HEK293 (cell line): ENCODE measurements around the gene FXYD5.

ENCODE experiments used
- GLIS1 ChIP-seq: fragments of 450-650 bp; formaldehyde crosslinking; IDR thresholded peaks from 2 replicates; pipeline ENCODE4 v1.5.1; 2016; ENCODE audit warnings: missing biosample characterization, missing genetic modification characterization
- HOXC10 ChIP-seq: sonication (generic); formaldehyde crosslinking; IDR thresholded peaks from 2 replicates; pipeline ENCODE4 v1.8.1; 2023; ENCODE audit warnings: mild to moderate bottlenecking, missing genetic modification reagents
- IKZF3 ChIP-seq: fragments of 450-650 bp; IDR thresholded peaks from 2 replicates; pipeline ENCODE4 v1.5.0; 2018; ENCODE audit warnings: missing biosample characterization, mild to moderate bottlenecking, missing genetic modification characterization, moderate library complexity
- MEIS1 ChIP-seq: sonication (generic); formaldehyde crosslinking; IDR thresholded peaks from 2 replicates; pipeline ENCODE4 v1.8.1; 2022; ENCODE audit warnings: missing genetic modification reagents, mild to moderate bottlenecking, borderline replicate concordance
- YY1 ChIP-seq: fragments of 450-650 bp; formaldehyde crosslinking; IDR thresholded peaks from 2 replicates; pipeline ENCODE4 v1.5.1; 2018; ENCODE audit warnings: missing biosample characterization, missing genetic modification characterization
- YY2 ChIP-seq: fragments of 450-650 bp; formaldehyde crosslinking; IDR thresholded peaks from 2 replicates; pipeline ENCODE4 v1.5.1; 2016; ENCODE audit warnings: missing biosample characterization, missing genetic modification characterization
- ZBTB10 ChIP-seq: fragments of 450-650 bp; formaldehyde crosslinking; IDR thresholded peaks from 2 replicates; pipeline ENCODE4 v1.5.1; 2016; ENCODE audit warnings: missing biosample characterization, missing genetic modification characterization
- ZBTB11 ChIP-seq: fragments of 450-650 bp; formaldehyde crosslinking; conservative IDR thresholded peaks from 2 replicates; pipeline ENCODE4 v1.5.1; 2016; ENCODE audit warnings: low read depth, missing biosample characterization, missing genetic modification characterization
- ZBTB44 ChIP-seq: fragments of 450-650 bp; IDR thresholded peaks from 2 replicates; pipeline ENCODE4 v1.5.1; 2018; ENCODE audit warnings: missing biosample characterization, mild to moderate bottlenecking, missing genetic modification characterization
- ZFP41 ChIP-seq: fragments of 450-650 bp; formaldehyde crosslinking; IDR thresholded peaks from 2 replicates; pipeline ENCODE4 v1.5.1; 2016; ENCODE audit warnings: missing biosample characterization, missing genetic modification characterization, borderline replicate concordance
- ZNF10 ChIP-seq: fragments of 450-650 bp; formaldehyde crosslinking; IDR thresholded peaks from 2 replicates; pipeline ENCODE4 v1.5.1; 2017; ENCODE audit warnings: missing biosample characterization, missing genetic modification characterization
- ZNF140 ChIP-seq: fragments of 450-650 bp; formaldehyde crosslinking; IDR thresholded peaks from 2 replicates; pipeline ENCODE4 v1.5.1; 2016; ENCODE audit warnings: missing biosample characterization, missing genetic modification characterization
- ZNF169 ChIP-seq: fragments of 450-650 bp; formaldehyde crosslinking; IDR thresholded peaks from 2 replicates; pipeline ENCODE4 v1.5.1; 2016; ENCODE audit warnings: missing biosample characterization, missing genetic modification characterization
- ZNF184 ChIP-seq: fragments of 450-650 bp; IDR thresholded peaks from 2 replicates; pipeline ENCODE4 v1.5.1; 2018; ENCODE audit warnings: missing biosample characterization, mild to moderate bottlenecking, missing genetic modification characterization
- ZNF223 ChIP-seq: fragments of 450-650 bp; formaldehyde crosslinking; IDR thresholded peaks from 2 replicates; pipeline ENCODE4 v1.5.1; 2016; ENCODE audit warnings: missing biosample characterization, missing genetic modification characterization
- ZNF280C ChIP-seq: fragments of 450-650 bp; formaldehyde crosslinking; IDR thresholded peaks from 2 replicates; pipeline ENCODE4 v1.5.1; 2016; ENCODE audit warnings: missing biosample characterization, missing genetic modification characterization
- ZNF302 ChIP-seq: fragments of 450-650 bp; formaldehyde crosslinking; IDR thresholded peaks from 2 replicates; pipeline ENCODE4 v1.5.1; 2016; ENCODE audit warnings: missing biosample characterization, missing genetic modification characterization, low read depth
- ZNF324 ChIP-seq: fragments of 450-650 bp; formaldehyde crosslinking; IDR thresholded peaks from 2 replicates; pipeline ENCODE4 v1.5.1; 2016; ENCODE audit warnings: missing biosample characterization, missing genetic modification characterization
- ZNF404 ChIP-seq: fragments of 450-650 bp; formaldehyde crosslinking; IDR thresholded peaks from 2 replicates; pipeline ENCODE4 v1.5.1; 2017; ENCODE audit warnings: missing biosample characterization, missing genetic modification characterization
- ZNF449 ChIP-seq: fragments of 450-650 bp; formaldehyde crosslinking; IDR thresholded peaks from 2 replicates; pipeline ENCODE4 v1.5.1; 2017; ENCODE audit warnings: missing biosample characterization, mild to moderate bottlenecking, missing genetic modification characterization, moderate library complexity
- ZNF514 ChIP-seq: fragments of 450-650 bp; formaldehyde crosslinking; IDR thresholded peaks from 2 replicates; pipeline ENCODE4 v1.5.1; 2016; ENCODE audit warnings: missing biosample characterization, missing genetic modification characterization
- ZNF555 ChIP-seq: fragments of 450-650 bp; formaldehyde crosslinking; conservative IDR thresholded peaks from 2 replicates; pipeline ENCODE4 v1.5.1; 2017; ENCODE audit warnings: missing biosample characterization, mild to moderate bottlenecking, missing genetic modification characterization, inconsistent platforms
- ZNF571 ChIP-seq: fragments of 450-650 bp; formaldehyde crosslinking; IDR thresholded peaks from 2 replicates; pipeline ENCODE4 v1.5.0; 2017; ENCODE audit warnings: missing biosample characterization, missing genetic modification characterization
- ZNF621 ChIP-seq: fragments of 450-650 bp; formaldehyde crosslinking; IDR thresholded peaks from 2 replicates; pipeline ENCODE4 v1.5.1; 2017; ENCODE audit warnings: missing biosample characterization, missing genetic modification characterization
- ZNF623 ChIP-seq: fragments of 450-650 bp; formaldehyde crosslinking; IDR thresholded peaks from 2 replicates; pipeline ENCODE4 v1.5.1; 2016; ENCODE audit warnings: missing biosample characterization, missing genetic modification characterization
- ZNF670 ChIP-seq: fragments of 450-650 bp; formaldehyde crosslinking; IDR thresholded peaks from 2 replicates; pipeline ENCODE4 v1.5.1; 2016; ENCODE audit warnings: missing biosample characterization, missing genetic modification characterization, low read depth
- ZNF701 ChIP-seq: fragments of 450-650 bp; formaldehyde crosslinking; IDR thresholded peaks from 2 replicates; pipeline ENCODE4 v1.5.1; 2016; ENCODE audit warnings: missing biosample characterization, missing genetic modification characterization
- ZNF76 ChIP-seq: fragments of 450-650 bp; formaldehyde crosslinking; IDR thresholded peaks from 2 replicates; pipeline ENCODE4; 2016; ENCODE audit warnings: low read depth, missing biosample characterization, missing genetic modification characterization, borderline replicate concordance
- ZNF837 ChIP-seq: fragments of 450-650 bp; formaldehyde crosslinking; IDR thresholded peaks from 2 replicates; pipeline ENCODE4 v1.5.1; 2016; ENCODE audit warnings: missing biosample characterization, missing genetic modification characterization

FXYD5 gene

GRCh38 chr19:35140962-35141836, 13.3 kb upstream of the FXYD5 start (continued):
- TF ChIP-seq ZBTB44 (tag by site-specific recombination) (no peak), ZNF555 (tag by site-specific recombination) (no peak), ZNF223 (tag by site-specific recombination) (peak; percentile 69; the same call in 1 of the 2 replicates), ZFP41 (no peak), ZNF514 (peak; percentile 72; the same call in 1 of the 2 replicates), IKZF3 (tag by site-specific recombination) (0 out of 2 replicates have a peak, but pooled peaks have one; percentile 8), ZNF324 (peak; percentile 71; the same call in 1 of the 2 replicates), MEIS1 (CRISPR knock-in tag) (no peak), ZNF169 (no peak), ZNF302 (tag by site-specific recombination) (no peak), ZNF701 (no peak), ZNF184 (tag by site-specific recombination) (no peak), HOXC10 (CRISPR knock-in tag) (no peak), ZNF623 (tag by site-specific recombination) (no peak), ZNF571 (tag by site-specific recombination) (no peak), ZNF140 (tag by site-specific recombination) (no peak; the same call in 1 of the 2 replicates), ZNF10 (tag by site-specific recombination) (no peak), ZBTB10 (peak; percentile 97), ZNF76 (tag by site-specific recombination) (0 out of 2 replicates have a peak, but pooled peaks have one; percentile 31), ZNF280C (tag by site-specific recombination) (peak; percentile 37; the same call in 1 of the 2 replicates), YY2 (tag by site-specific recombination) (peak; percentile 75; the same call in 1 of the 2 replicates), ZNF670 (tag by site-specific recombination) (no peak), YY1 (tag by site-specific recombination) (no peak), ZNF837 (tag by site-specific recombination) (no peak), ZNF404 (tag by site-specific recombination) (no peak), ZNF449 (tag by site-specific recombination) (no peak; the same call in 1 of the 2 replicates), ZBTB11 (no peak), ZNF621 (no peak), GLIS1 (tag by site-specific recombination) (peak; percentile 46)
